ENCODE measurements around the gene LILRA5. TPM values are rescaled to one million over a fixed set of nuclear protein-coding genes. Genes with fewer than 3 reads are reported as not detected.

LILRA5 gene
- total and polyA plus RNA-seq, 2 of the 8 experiments (the other 6 are each of a cell fraction or from before 2014, with no cell fraction given), result not detected

Small RNA genes lying within 50 kb of the gene (microRNA-seq; reads per million reads assigned to microRNA genes)
- gene MIR4752 (ENCODE audit: borderline microRNAs expressed in 2 of 2, borderline number of aligned reads in 2 of 2, borderline replicate concordance in 1 of 2), result 0 reads per million in 2 experiments

Small RNA genes lying within 50 kb of the gene (small RNA-seq; reads per million reads assigned to genes)
- not detected for gene AC245884.12 (ENCODE audit: insufficient read depth)
- not detected for gene MIR4752 (ENCODE audit: insufficient read depth)
- not detected for gene RNU6-1307P (ENCODE audit: insufficient read depth)

Other genes starting within 250 kb of the LILRA5 start
- gene VSTM1, start 249.3 kb downstream of the LILRA5 start, total RNA-seq (2021; fragmentation: NEBNext Ultra II Directional; extraction: Animal tissue kit (Norgen Biotek cat#: 25700)), result 0.65 TPM in 1 of 2 replicates, not detected in the other
- gene VSTM1, start 249.3 kb downstream of the LILRA5 start, polyA plus RNA-seq (2011; rRNA removed), result 0.12 and 0.17 TPM in 2 replicates
- not detected in 2 replicates for gene TARM1, start 231.8 kb downstream of the LILRA5 start, total RNA-seq (2021; fragmentation: NEBNext Ultra II Directional; extraction: Animal tissue kit (Norgen Biotek cat#: 25700))
- gene TARM1, start 231.8 kb downstream of the LILRA5 start, polyA plus RNA-seq (2011; rRNA removed), result not detected in 2 replicates
- gene OSCAR, start 212.4 kb downstream of the LILRA5 start, total RNA-seq (2021; fragmentation: NEBNext Ultra II Directional; extraction: Animal tissue kit (Norgen Biotek cat#: 25700)), result 0.90 and 1.1 TPM in 2 replicates
- gene OSCAR, start 212.4 kb downstream of the LILRA5 start, polyA plus RNA-seq (2011; rRNA removed), result 1.1 and 2.2 TPM in 2 replicates
- 175 and 177 TPM in 2 replicates for gene NDUFA3, start 210.3 kb downstream of the LILRA5 start, total RNA-seq (2021; fragmentation: NEBNext Ultra II Directional; extraction: Animal tissue kit (Norgen Biotek cat#: 25700))
- 208 and 294 TPM in 2 replicates for gene NDUFA3, start 210.3 kb downstream of the LILRA5 start, polyA plus RNA-seq (2011; rRNA removed)
- gene TFPT, start 197.5 kb downstream of the LILRA5 start, total RNA-seq (2021; fragmentation: NEBNext Ultra II Directional; extraction: Animal tissue kit (Norgen Biotek cat#: 25700)), result 17.7 TPM in 2 replicates
- gene TFPT, start 197.5 kb downstream of the LILRA5 start, polyA plus RNA-seq (2011; rRNA removed), result 10.4 and 17.3 TPM in 2 replicates
- gene PRPF31, start 197.4 kb downstream of the LILRA5 start, total RNA-seq (2021; fragmentation: NEBNext Ultra II Directional; extraction: Animal tissue kit (Norgen Biotek cat#: 25700)), result 89.5 and 97.4 TPM in 2 replicates
- gene PRPF31, start 197.4 kb downstream of the LILRA5 start, polyA plus RNA-seq (2011; rRNA removed), result 51.1 and 67.1 TPM in 2 replicates
- gene CNOT3, start 175.4 kb downstream of the LILRA5 start, total RNA-seq (2021; fragmentation: NEBNext Ultra II Directional; extraction: Animal tissue kit (Norgen Biotek cat#: 25700)), result 82.9 and 86.4 TPM in 2 replicates
- 21.2 and 44.0 TPM in 2 replicates for gene CNOT3, start 175.4 kb downstream of the LILRA5 start, polyA plus RNA-seq (2011; rRNA removed)
- 4.4 and 4.6 TPM in 2 replicates for gene LENG1, start 153.4 kb downstream of the LILRA5 start, total RNA-seq (2021; fragmentation: NEBNext Ultra II Directional; extraction: Animal tissue kit (Norgen Biotek cat#: 25700))
- 1.2 and 1.5 TPM in 2 replicates for gene LENG1, start 153.4 kb downstream of the LILRA5 start, polyA plus RNA-seq (2011; rRNA removed)
- gene TMC4, start 140.0 kb downstream of the LILRA5 start, total RNA-seq (2021; fragmentation: NEBNext Ultra II Directional; extraction: Animal tissue kit (Norgen Biotek cat#: 25700)), result 5.5 and 6.8 TPM in 2 replicates
- 6.3 and 12.8 TPM in 2 replicates for gene TMC4, start 140.0 kb downstream of the LILRA5 start, polyA plus RNA-seq (2011; rRNA removed)
- 90.9 and 103 TPM in 2 replicates for gene MBOAT7, start 123.6 kb downstream of the LILRA5 start, total RNA-seq (2021; fragmentation: NEBNext Ultra II Directional; extraction: Animal tissue kit (Norgen Biotek cat#: 25700))
- gene MBOAT7, start 123.6 kb downstream of the LILRA5 start, polyA plus RNA-seq (2011; rRNA removed), result 85.5 and 147 TPM in 2 replicates
- 22.5 and 24.2 TPM in 2 replicates for gene TSEN34, start 121.9 kb downstream of the LILRA5 start, total RNA-seq (2021; fragmentation: NEBNext Ultra II Directional; extraction: Animal tissue kit (Norgen Biotek cat#: 25700))
- 52.3 and 55.4 TPM in 2 replicates for gene TSEN34, start 121.9 kb downstream of the LILRA5 start, polyA plus RNA-seq (2011; rRNA removed)
- 1,609 and 1,661 TPM in 2 replicates for gene RPS9, start 112.3 kb downstream of the LILRA5 start, total RNA-seq (2021; fragmentation: NEBNext Ultra II Directional; extraction: Animal tissue kit (Norgen Biotek cat#: 25700))
- gene RPS9, start 112.3 kb downstream of the LILRA5 start, polyA plus RNA-seq (2011; rRNA removed), result 4,172 and 4,900 TPM in 2 replicates
- gene LILRB3, start 90.2 kb downstream of the LILRA5 start, total RNA-seq (2021; fragmentation: NEBNext Ultra II Directional; extraction: Animal tissue kit (Norgen Biotek cat#: 25700)), result not detected in 2 replicates
- gene LILRB3, start 90.2 kb downstream of the LILRA5 start, polyA plus RNA-seq (2011; rRNA removed), result not detected in 2 replicates
- not detected in 2 replicates for gene LILRA6, start 70.4 kb downstream of the LILRA5 start, total RNA-seq (2021; fragmentation: NEBNext Ultra II Directional; extraction: Animal tissue kit (Norgen Biotek cat#: 25700))
- not detected in 2 replicates for gene LILRA6, start 70.4 kb downstream of the LILRA5 start, polyA plus RNA-seq (2011; rRNA removed)
- not detected in 2 replicates for gene LILRB5, start 55.9 kb downstream of the LILRA5 start, total RNA-seq (2021; fragmentation: NEBNext Ultra II Directional; extraction: Animal tissue kit (Norgen Biotek cat#: 25700))
- 0.05 and 0.06 TPM in 2 replicates for gene LILRB5, start 55.9 kb downstream of the LILRA5 start, polyA plus RNA-seq (2011; rRNA removed)
- gene LILRB2, start 32.1 kb downstream of the LILRA5 start, total RNA-seq (2021; fragmentation: NEBNext Ultra II Directional; extraction: Animal tissue kit (Norgen Biotek cat#: 25700)), result not detected in 2 replicates
- not detected in 2 replicates for gene LILRB2, start 32.1 kb downstream of the LILRA5 start, polyA plus RNA-seq (2011; rRNA removed)
- gene LILRA4, start 26.0 kb upstream of the LILRA5 start, total RNA-seq (2021; fragmentation: NEBNext Ultra II Directional; extraction: Animal tissue kit (Norgen Biotek cat#: 25700)), result not detected in 2 replicates
- gene LILRA4, start 26.0 kb upstream of the LILRA5 start, polyA plus RNA-seq (2011; rRNA removed), result not detected in 2 replicates
- gene LAIR1, start 51.8 kb upstream of the LILRA5 start, total RNA-seq (2021; fragmentation: NEBNext Ultra II Directional; extraction: Animal tissue kit (Norgen Biotek cat#: 25700)), result not detected in 2 replicates
- 0.13 and 0.18 TPM in 2 replicates for gene LAIR1, start 51.8 kb upstream of the LILRA5 start, polyA plus RNA-seq (2011; rRNA removed)
- gene TTYH1, start 102.3 kb upstream of the LILRA5 start, total RNA-seq (2021; fragmentation: NEBNext Ultra II Directional; extraction: Animal tissue kit (Norgen Biotek cat#: 25700)), result 24.3 and 26.7 TPM in 2 replicates
- gene TTYH1, start 102.3 kb upstream of the LILRA5 start, polyA plus RNA-seq (2011; rRNA removed), result 46.5 and 92.1 TPM in 2 replicates
- gene LENG8, start 136.0 kb upstream of the LILRA5 start, total RNA-seq (2021; fragmentation: NEBNext Ultra II Directional; extraction: Animal tissue kit (Norgen Biotek cat#: 25700)), result 108 TPM in 2 replicates
- 62.2 and 113 TPM in 2 replicates for gene LENG8, start 136.0 kb upstream of the LILRA5 start, polyA plus RNA-seq (2011; rRNA removed)
- 3.9 and 4.0 TPM in 2 replicates for gene LENG9, start 150.6 kb upstream of the LILRA5 start, total RNA-seq (2021; fragmentation: NEBNext Ultra II Directional; extraction: Animal tissue kit (Norgen Biotek cat#: 25700))
- gene LENG9, start 150.6 kb upstream of the LILRA5 start, polyA plus RNA-seq (2011; rRNA removed), result 1.6 and 2.6 TPM in 2 replicates
- gene CDC42EP5, start 160.1 kb upstream of the LILRA5 start, total RNA-seq (2021; fragmentation: NEBNext Ultra II Directional; extraction: Animal tissue kit (Norgen Biotek cat#: 25700)), result 2.1 and 4.8 TPM in 2 replicates
- 1.8 and 4.2 TPM in 2 replicates for gene CDC42EP5, start 160.1 kb upstream of the LILRA5 start, polyA plus RNA-seq (2011; rRNA removed)
- not detected in 2 replicates for gene LAIR2, start 189.7 kb upstream of the LILRA5 start, total RNA-seq (2021; fragmentation: NEBNext Ultra II Directional; extraction: Animal tissue kit (Norgen Biotek cat#: 25700))
- not detected in 2 replicates for gene LAIR2, start 189.7 kb upstream of the LILRA5 start, polyA plus RNA-seq (2011; rRNA removed)

All from H1 (cell line).